ENCODE data around the gene PEX16. TPM values are rescaled to one million over a fixed set of nuclear protein-coding genes. Genes with fewer than 3 reads are reported as not detected.

PEX16 gene
- total RNA-seq, 1 donor from 2014 or later: 77.7 TPM

GRCh38 chr11:45872651-45873356 is 44.9 kb downstream of the PEX16 start:
- H3K27ac Mint-ChIP-seq: no peak overlapping the region
- H3K4me3 Mint-ChIP-seq: no peak overlapping the region
- ChIA-PET CTCF (interaction anchor here (0.7 to 7.0 kb wide), 8 partner anchors 12 to 140 kb away, joined by 3 to 78 read pairs (median 5); no protein-coding TSS in a partner anchor), POLR2A (no interaction called here)
- H3K27me3 Mint-ChIP-seq: no peaks in the 10 kb centered on the region
- intact Hi-C loops (cut with micrococcal nuclease): loop anchor here (1.0 kb wide), 1 partner anchor 133 kb away; no protein-coding TSS in a partner anchor
- H3K36me3 Mint-ChIP-seq (ENCODE audit: low read depth): peaks cover 93% of the 10 kb centered on the region
- no peaks in the 10 kb centered on the region for H3K9me3 Mint-ChIP-seq
- no peak for TF ChIP-seq CTCF (IDR thresholded peaks at IDR 0.05)
- peak; percentile 81 for ATAC-seq (ENCODE audit: low read depth)
- DNase-seq: peak; percentile 31
- H3K4me1 Mint-ChIP-seq: no peaks in the 10 kb centered on the region

GRCh38 chr11:45871638-45872037 is 46.0 kb downstream of the PEX16 start:
- H3K36me3 Mint-ChIP-seq (ENCODE audit: low read depth): peaks cover 94% of the 10 kb centered on the region
- no peaks in the 10 kb centered on the region for H3K9me3 Mint-ChIP-seq
- intact Hi-C loops (cut with micrococcal nuclease): loop anchor here (1.0 kb wide), 1 partner anchor 135 kb away; no protein-coding TSS in a partner anchor
- ChIA-PET POLR2A (interaction anchor here (0.8 kb wide), 1 partner anchor 436 kb away, joined by 3 read pairs; no protein-coding TSS in a partner anchor), CTCF (interaction anchor here (1.1 to 7.0 kb wide), 3 partner anchors 94 to 141 kb away, joined by 3 to 78 read pairs (median 19); no protein-coding TSS in a partner anchor)
- H3K27ac Mint-ChIP-seq: no peak overlapping the region
- H3K4me3 Mint-ChIP-seq: no peak overlapping the region
- TF ChIP-seq CTCF (IDR thresholded peaks at IDR 0.05): no peak
- no peaks in the 10 kb centered on the region for H3K27me3 Mint-ChIP-seq
- ATAC-seq (ENCODE audit: low read depth): no peak
- no peaks in the 10 kb centered on the region for H3K4me1 Mint-ChIP-seq
- DNase-seq: no peak

DNA sequence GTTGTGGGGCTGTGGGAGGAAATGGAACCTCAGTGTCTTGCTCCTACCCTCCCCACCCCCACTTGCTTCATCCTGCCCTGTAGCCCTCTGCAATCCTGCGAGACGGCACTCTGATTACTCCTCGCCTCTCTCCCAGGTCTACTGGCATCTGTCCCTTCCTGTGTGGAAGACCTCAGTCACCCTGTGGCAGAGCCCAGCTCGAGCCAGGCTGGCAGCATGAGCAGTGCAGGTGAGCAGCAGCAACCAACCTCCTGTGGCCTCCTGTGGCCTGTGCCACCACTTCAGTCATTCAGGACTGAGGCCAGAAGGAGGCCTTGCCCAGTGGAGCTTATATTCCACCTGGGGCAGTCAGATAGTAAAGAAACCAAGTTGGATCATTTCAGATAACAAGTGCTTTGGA is 47.0 kb downstream of the PEX16 start:
- no peaks in the 10 kb centered on the region for H3K27me3 Mint-ChIP-seq
- no peaks in the 10 kb centered on the region for H3K9me3 Mint-ChIP-seq
- no peak overlapping the region for H3K4me3 Mint-ChIP-seq
- CTCF ChIA-PET: interaction anchor here (7.0 kb wide), 1 partner anchor 137 kb away, joined by 78 read pairs; no protein-coding TSS in a partner anchor
- intact Hi-C loops (cut with micrococcal nuclease): no loop called here
- no peak for TF ChIP-seq CTCF (IDR thresholded peaks at IDR 0.05)
- no peak overlapping the region for H3K27ac Mint-ChIP-seq
- ATAC-seq (ENCODE audit: low read depth) (no peak), DNase-seq (no peak)
- POLR2A ChIA-PET: interaction anchor here (0.5 kb wide), 1 partner anchor 1794 kb away, joined by 3 read pairs; no protein-coding TSS in a partner anchor
- peaks cover 94% of the 10 kb centered on the region for H3K36me3 Mint-ChIP-seq (ENCODE audit: low read depth)
- H3K4me1 Mint-ChIP-seq: no peaks in the 10 kb centered on the region

GRCh38 chr11:45869551-45869950 is 48.1 kb downstream of the PEX16 start:
- Mint-ChIP-seq H3K9me3 (no peaks in the 10 kb centered on the region), H3K4me3 (no peak overlapping the region), H3K36me3 (ENCODE audit: low read depth) (peaks cover 94% of the 10 kb centered on the region), H3K4me1 (no peaks in the 10 kb centered on the region), H3K27ac (no peak overlapping the region), H3K27me3 (no peaks in the 10 kb centered on the region)
- no peak for DNase-seq
- ChIA-PET CTCF (interaction anchor here (7.0 kb wide), 1 partner anchor 138 kb away, joined by 78 read pairs; no protein-coding TSS in a partner anchor), POLR2A (interaction anchor here (0.6 kb wide), 1 partner anchor 160 kb away, joined by 5 read pairs; no protein-coding TSS in a partner anchor)
- TF ChIP-seq CTCF (IDR thresholded peaks at IDR 0.05): no peak
- no peak for ATAC-seq (ENCODE audit: low read depth)
- intact Hi-C loops (cut with micrococcal nuclease): no loop called here

DNA sequence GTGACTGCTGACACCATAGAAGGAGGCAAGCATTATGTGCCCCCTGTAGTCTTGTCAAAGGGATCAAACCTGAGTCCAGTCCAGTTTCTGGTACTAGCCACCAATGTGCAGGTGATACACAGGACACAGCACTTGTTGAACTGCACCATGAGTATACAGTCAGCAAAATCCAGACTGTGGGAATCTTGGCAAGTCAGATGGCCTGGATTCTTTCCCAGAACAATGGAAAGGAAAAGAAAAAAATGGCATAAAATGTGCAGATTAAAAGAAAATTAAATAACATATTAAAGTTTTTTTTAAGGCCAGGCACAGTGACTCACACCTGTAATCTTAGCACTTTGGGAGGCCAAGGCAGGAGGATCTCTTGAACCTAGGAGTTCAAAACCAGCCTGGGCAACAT is 53.6 kb downstream of the PEX16 start:
- no peak overlapping the region for H3K27ac Mint-ChIP-seq
- H3K36me3 Mint-ChIP-seq (ENCODE audit: low read depth): peaks cover 93% of the 10 kb centered on the region
- ChIA-PET POLR2A (no interaction called here), CTCF (no interaction called here)
- TF ChIP-seq CTCF (IDR thresholded peaks at IDR 0.05): no peak
- H3K9me3 Mint-ChIP-seq: no peaks in the 10 kb centered on the region
- ATAC-seq (ENCODE audit: low read depth): no peak
- no peak overlapping the region for H3K4me3 Mint-ChIP-seq
- no peaks in the 10 kb centered on the region for H3K4me1 Mint-ChIP-seq
- DNase-seq: no peak
- intact Hi-C loops (cut with micrococcal nuclease): no loop called here
- no peaks in the 10 kb centered on the region for H3K27me3 Mint-ChIP-seq
